Gastrocnemius medialis (tissue), 4 donors: ENCODE results near the gene SACS. TPM values are rescaled to one million over a fixed set of nuclear protein-coding genes. Genes with fewer than 3 reads are reported as not detected.

Experiments
- ATAC-seq, 2 donors: fragments of 150-250 bp; one replicate each; pipeline ENCODE4 v1.9.1; 2016
- DNase-seq, 2 donors: peaks; one replicate each; pipeline ENCODE4 v3.0.0-alpha.2; 2019
- H3K27ac ChIP-seq, 4 donors: fragments of 200-600 bp; sonication (generic); 1 replicate in 1 of 4; 2 replicates in 3 of 4; pipeline ENCODE4 v1.5.1; 2016 to 2018; ENCODE audit warnings: mild to moderate bottlenecking in 2 of 4, moderate library complexity in 1 of 4
- H3K27me3 ChIP-seq, 3 donors: fragments of 200-600 bp; sonication (generic) in 2 of 3; 1 replicate in 1 of 3; 2 replicates in 2 of 3; pipeline versions ENCODE4 v1.5.1 to v1.6.0; 2016 to 2019; ENCODE audit warnings: mild to moderate bottlenecking in 1 of 3, moderate library complexity in 1 of 3
- H3K36me3 ChIP-seq, 2 donors: fragments of 200-600 bp; sonication (generic) in 1 of 2; one replicate each; pipeline ENCODE4 v1.5.1; 2017 to 2018
- H3K4me1 ChIP-seq, 2 donors: fragments of 200-600 bp; sonication (generic) in 1 of 2; one replicate each; pipeline ENCODE4 v1.5.1; 2016 to 2017; ENCODE audit warnings: mild to moderate bottlenecking in 2 of 2
- H3K4me3 ChIP-seq, 4 donors: fragments of 200-600 bp; sonication (generic) in 3 of 4; 1 replicate in 1 of 4; 2 replicates in 3 of 4; pipeline ENCODE4 v1.5.1; 2016 to 2019; ENCODE audit warnings: mild to moderate bottlenecking in 2 of 4
- H3K9me3 ChIP-seq, 3 donors: fragments of 200-600 bp; sonication (generic) in 2 of 3; 1 replicate in 1 of 3; 2 replicates in 2 of 3; pipeline ENCODE4 v1.5.1; 2016 to 2019
- CTCF ChIP-seq, 5 experiments: fragments of 450-650 bp in 3 of 5; fragments of 200-600 bp in 2 of 5; sonication (generic) in 2 of 5; IDR thresholded peaks in 4 of 5; conservative IDR thresholded peaks in 1 of 5; 1 replicate in 4 of 5; 2 replicates in 1 of 5; pipeline ENCODE4 v1.5.1; 2016 to 2019; ENCODE audit warnings: antibody characterized with exemption in 5 of 5, mild to moderate bottlenecking in 3 of 5, moderate library complexity in 3 of 5
- POLR2A ChIP-seq, 2 donors: fragments of 450-650 bp; IDR thresholded peaks; one replicate each; pipeline ENCODE4 v1.6.1; 2017; ENCODE audit warnings: antibody characterized with exemption in 2 of 2, mild to moderate bottlenecking in 2 of 2, moderate library complexity in 2 of 2
- in situ Hi-C, 4 donors: fragments of 200-750 bp; cut with MboI; loops; one replicate each; pipeline versions ENCODE4 v1.15.0 to v1.8.0; 2017; ENCODE audit warnings: low sequenced_read_pairs in 4 of 4
- intact Hi-C: fragments of 100-400 bp; cut with DNase I; formaldehyde crosslinking; loops from one replicate; pipeline ENCODE4 v1.15.1; 2023; ENCODE audit warnings: low total_unique reads
- total RNA-seq, 4 donors: library from RNA; depleted of rRNA; stranded (reverse); fragments of >200 nt; gene quantifications; one replicate each; pipeline versions ENCODE4 v1.1.0 to v1.2.3, GENCODE V29; 2016

SACS gene, protein sequence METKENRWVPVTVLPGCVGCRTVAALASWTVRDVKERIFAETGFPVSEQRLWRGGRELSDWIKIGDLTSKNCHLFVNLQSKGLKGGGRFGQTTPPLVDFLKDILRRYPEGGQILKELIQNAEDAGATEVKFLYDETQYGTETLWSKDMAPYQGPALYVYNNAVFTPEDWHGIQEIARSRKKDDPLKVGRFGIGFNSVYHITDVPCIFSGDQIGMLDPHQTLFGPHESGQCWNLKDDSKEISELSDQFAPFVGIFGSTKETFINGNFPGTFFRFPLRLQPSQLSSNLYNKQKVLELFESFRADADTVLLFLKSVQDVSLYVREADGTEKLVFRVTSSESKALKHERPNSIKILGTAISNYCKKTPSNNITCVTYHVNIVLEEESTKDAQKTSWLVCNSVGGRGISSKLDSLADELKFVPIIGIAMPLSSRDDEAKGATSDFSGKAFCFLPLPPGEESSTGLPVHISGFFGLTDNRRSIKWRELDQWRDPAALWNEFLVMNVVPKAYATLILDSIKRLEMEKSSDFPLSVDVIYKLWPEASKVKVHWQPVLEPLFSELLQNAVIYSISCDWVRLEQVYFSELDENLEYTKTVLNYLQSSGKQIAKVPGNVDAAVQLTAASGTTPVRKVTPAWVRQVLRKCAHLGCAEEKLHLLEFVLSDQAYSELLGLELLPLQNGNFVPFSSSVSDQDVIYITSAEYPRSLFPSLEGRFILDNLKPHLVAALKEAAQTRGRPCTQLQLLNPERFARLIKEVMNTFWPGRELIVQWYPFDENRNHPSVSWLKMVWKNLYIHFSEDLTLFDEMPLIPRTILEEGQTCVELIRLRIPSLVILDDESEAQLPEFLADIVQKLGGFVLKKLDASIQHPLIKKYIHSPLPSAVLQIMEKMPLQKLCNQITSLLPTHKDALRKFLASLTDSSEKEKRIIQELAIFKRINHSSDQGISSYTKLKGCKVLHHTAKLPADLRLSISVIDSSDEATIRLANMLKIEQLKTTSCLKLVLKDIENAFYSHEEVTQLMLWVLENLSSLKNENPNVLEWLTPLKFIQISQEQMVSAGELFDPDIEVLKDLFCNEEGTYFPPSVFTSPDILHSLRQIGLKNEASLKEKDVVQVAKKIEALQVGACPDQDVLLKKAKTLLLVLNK (N-terminal part only)
- 10 to 100 TPM; 23.8 to 36.5 (median 31.8) TPM for total RNA-seq

DNA sequence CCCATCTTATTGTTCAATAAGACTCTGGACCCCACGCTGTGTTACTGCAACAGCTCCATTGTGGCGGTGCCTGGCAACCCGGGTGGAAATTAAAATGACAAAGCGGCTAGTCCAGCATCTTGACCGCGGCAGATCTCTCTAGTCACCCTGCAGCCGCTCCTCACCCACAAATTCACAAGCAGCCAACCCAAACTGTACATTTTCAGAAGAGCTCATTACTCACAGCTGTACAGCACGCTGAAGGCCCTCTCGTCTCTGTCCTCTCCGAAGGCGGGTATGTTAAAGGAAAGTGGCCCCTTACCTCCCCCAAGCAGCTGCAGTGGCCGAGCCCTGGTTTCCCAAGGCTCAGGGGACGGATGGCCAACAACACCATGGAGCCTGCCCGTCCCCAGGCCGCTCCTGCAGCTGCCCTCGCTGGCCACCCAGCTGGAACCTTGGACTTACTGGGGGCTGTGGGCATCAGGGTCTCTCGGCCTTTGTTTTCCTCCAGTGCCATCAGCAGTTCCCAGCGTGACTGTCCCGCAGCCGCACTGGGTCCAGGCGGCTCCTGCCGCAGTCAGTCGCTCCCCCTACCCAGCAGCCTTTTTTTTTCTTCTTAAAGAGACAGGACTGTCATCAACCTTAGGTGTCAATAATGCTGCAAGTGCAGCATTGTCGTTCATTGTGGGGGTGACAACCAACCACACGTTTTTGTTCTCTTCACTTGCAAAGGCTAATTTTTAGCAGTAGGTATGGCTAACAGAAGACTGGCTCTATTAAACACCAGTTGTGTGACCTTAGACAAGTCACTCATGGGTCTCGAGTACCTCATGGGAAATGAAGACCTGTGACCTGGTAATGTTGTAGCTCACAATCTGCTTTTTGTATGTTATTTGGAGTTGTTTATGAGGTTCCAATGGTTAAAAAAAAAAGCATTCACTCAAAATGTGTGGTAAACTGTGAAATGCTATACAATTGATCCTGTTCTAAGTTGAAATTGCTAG, at the start of gene SACS:
Gene SACS (minus strand): TSS at position 532 of the 983 bp plus-strand sequence. CDS start 22,463 bp downstream, outside the sequence.
- Histone ChIP-seq H3K4me1 (peaks cover 23 to 28% of the 10 kb centered on the region in 2 donors), H3K27ac (peak within 1 kb of the TSS; percentile 90 to 97 (median 95)), H3K9me3 (no peaks in the 10 kb centered on the region), H3K4me3 (peak within 1 kb of the TSS; percentile 67 to 92 (median 72)), H3K27me3 (no peaks in the 10 kb centered on the region), H3K36me3 (no peaks in the 10 kb centered on the region)
- DNase-seq (peak; percentile 28 to 48), ATAC-seq (peak; percentile 71 to 72)
- TF ChIP-seq POLR2A (IDR thresholded peaks at IDR 0.05) (peak; percentile 70 to 72), CTCF (IDR thresholded peaks at IDR 0.05 in 4 of 5, conservative IDR thresholded peaks at IDR 0.05 in 1 of 5) (no peak)
- in situ Hi-C loops (loop anchor here in 1 of 4 donors (25.0 kb wide), 1 partner anchor 246 kb away; the partner anchor contains the start of gene SGCG), intact Hi-C loops (no loop called here)

GRCh38 chr13:23480324-23480723, 46.8 kb upstream of the SACS start:
- ATAC-seq (no peak), DNase-seq (no peak)
- H3K4me3 ChIP-seq: no peak overlapping the region
- TF ChIP-seq POLR2A (IDR thresholded peaks at IDR 0.05) (no peak), CTCF (IDR thresholded peaks at IDR 0.05 in 4 of 5, conservative IDR thresholded peaks at IDR 0.05 in 1 of 5) (no peak)
- intact Hi-C loops: no loop called here
- H3K36me3 ChIP-seq: no peaks in the 10 kb centered on the region
- H3K27ac ChIP-seq: no peak overlapping the region
- in situ Hi-C loops: no loop called here
- H3K27me3 ChIP-seq: no peaks in the 10 kb centered on the region
- peaks cover 0 to 7% (median 0%) of the 10 kb centered on the region in 3 donors for H3K9me3 ChIP-seq
- peaks cover 0 to 2% of the 10 kb centered on the region in 2 donors for H3K4me1 ChIP-seq

DNA sequence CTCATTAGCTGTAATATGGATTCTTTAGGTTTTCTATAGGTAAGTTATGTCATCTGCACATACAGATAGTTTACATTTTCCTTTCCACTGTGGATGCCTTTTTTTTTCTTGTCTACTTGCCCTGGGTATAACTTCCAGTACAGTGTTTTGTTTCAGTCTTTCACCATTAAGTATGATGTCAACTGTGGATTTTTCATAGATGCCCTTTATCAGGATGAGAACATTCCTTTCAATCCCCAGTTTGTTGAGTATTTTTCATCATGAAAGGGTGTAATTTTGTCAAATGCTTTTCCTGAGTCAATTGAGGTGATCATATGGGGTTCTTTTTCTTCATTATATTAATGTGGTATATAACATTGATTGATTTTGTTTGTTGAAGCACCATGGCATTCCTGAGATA, 43.6 kb upstream of the SACS start:
- H3K36me3 ChIP-seq: no peaks in the 10 kb centered on the region
- no peaks in the 10 kb centered on the region for H3K27me3 ChIP-seq
- in situ Hi-C loops (no loop called here), intact Hi-C loops (no loop called here)
- DNase-seq: no peak
- ATAC-seq: no peak
- TF ChIP-seq POLR2A (IDR thresholded peaks at IDR 0.05): no peak
- TF ChIP-seq CTCF (IDR thresholded peaks at IDR 0.05 in 4 of 5, conservative IDR thresholded peaks at IDR 0.05 in 1 of 5): no peak
- H3K4me3 ChIP-seq: no peak overlapping the region
- H3K27ac ChIP-seq: no peak overlapping the region
- peaks cover 0 to 7% (median 0%) of the 10 kb centered on the region in 3 donors for H3K9me3 ChIP-seq
- no peaks in the 10 kb centered on the region for H3K4me1 ChIP-seq

GRCh38 chr13:23473221-23473620, 39.7 kb upstream of the SACS start:
- ATAC-seq: no peak
- H3K9me3 ChIP-seq: no peaks in the 10 kb centered on the region
- in situ Hi-C loops: no loop called here
- DNase-seq: no peak
- no peaks in the 10 kb centered on the region for H3K27me3 ChIP-seq
- intact Hi-C loops: no loop called here
- H3K4me3 ChIP-seq: no peak overlapping the region
- H3K4me1 ChIP-seq: no peaks in the 10 kb centered on the region
- TF ChIP-seq POLR2A (IDR thresholded peaks at IDR 0.05) (no peak), CTCF (IDR thresholded peaks at IDR 0.05 in 4 of 5, conservative IDR thresholded peaks at IDR 0.05 in 1 of 5) (no peak)
- no peak overlapping the region for H3K27ac ChIP-seq
- no peaks in the 10 kb centered on the region for H3K36me3 ChIP-seq
